Cerebellar nuclear complex (tissue), 1 donor: Measurements from ENCODE around the gene AVP.
"Not testable (repeated sequence)": the region's sequence is repeated elsewhere in the genome, so short reads cannot be mapped to it uniquely, and the experiment has no call there.

Source experiments
- DNase-seq, 2 experiments: peaks; one replicate each; lab custom pipeline; 2025; lab: John Stamatoyannopoulos, UW

The AVP gene

DNA sequence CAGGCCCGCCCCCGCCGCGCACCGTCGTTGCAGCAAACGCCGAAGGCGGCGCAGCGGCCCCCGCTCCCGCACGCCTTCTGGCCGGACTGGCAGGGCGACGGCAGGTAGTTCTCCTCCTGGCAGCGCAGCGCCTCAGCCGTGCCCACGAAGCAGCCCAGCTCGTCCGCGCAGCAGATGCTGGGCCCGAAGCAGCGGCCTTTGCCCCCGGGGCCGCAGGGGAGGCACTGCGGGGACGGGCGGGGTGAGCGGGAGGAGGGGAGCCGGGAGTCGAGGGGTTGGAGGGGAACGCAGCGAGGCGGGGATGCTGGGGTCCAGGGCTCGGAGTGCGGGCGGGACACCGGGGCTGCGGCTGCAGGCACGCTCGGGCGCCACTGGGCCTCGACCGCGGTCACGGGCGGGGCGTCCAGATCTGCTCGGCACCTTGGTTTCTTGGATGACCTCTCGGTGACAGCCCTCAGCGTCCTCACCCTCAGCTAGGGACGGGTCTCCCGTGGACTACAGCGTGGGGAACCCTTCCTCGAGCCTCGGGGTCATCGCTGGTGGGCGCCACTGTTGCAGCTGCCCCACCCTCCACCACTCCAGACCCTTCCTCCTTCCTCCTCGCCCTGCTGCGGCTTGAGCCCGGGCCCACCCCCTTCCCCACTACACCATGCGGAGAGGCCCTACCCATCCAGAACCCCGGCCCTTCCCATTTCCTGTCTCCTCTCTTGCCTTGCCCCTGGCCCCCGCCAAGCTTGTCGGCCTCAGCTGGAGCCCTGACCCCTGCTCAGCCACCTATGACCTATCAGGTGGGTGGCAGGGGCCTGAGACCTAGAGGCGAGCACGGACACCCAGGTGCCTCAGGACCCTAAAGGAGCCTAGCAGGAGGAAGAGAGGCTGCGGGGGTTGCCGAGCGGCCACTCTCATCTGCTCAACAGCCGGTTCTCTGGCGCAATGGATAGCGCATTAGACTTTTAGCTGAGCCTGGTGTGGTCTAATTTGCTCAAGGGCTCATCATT is 1.3 kb downstream of the AVP start:
- DNase-seq: no peak

DNA sequence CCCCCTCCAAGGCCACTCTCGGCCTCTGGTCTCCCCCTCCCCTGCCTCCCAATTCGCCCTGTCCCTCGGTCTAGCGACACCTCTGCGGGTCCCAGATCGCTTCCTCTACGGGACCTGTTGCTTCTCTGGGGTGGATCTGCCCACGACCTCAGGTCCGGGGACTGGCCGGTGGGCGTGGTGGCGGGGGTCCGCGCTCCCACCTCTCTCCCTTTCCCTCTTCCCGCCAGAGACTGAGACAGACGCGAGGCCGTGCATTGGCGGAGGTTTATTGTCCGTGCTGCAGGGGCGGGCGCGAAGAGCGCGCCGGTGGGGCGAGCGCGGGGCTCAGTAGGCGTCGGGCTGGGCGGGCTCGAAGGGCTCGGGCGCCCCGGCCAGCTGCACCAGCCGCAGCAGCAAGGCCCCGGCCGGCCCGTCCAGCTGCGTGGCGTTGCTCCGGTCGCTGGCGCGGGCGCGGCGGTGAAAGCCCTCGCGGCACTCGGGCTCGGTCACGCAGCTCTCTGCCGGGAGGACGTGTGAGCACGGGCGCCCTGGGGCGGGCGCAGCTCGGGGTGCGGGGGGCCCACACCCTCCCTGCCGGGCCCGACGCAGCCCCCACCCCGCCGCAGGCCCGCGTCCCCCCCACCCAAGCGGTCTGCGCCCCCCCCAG is 2.1 kb downstream of the AVP start:
- DNase-seq: no peak

DNA sequence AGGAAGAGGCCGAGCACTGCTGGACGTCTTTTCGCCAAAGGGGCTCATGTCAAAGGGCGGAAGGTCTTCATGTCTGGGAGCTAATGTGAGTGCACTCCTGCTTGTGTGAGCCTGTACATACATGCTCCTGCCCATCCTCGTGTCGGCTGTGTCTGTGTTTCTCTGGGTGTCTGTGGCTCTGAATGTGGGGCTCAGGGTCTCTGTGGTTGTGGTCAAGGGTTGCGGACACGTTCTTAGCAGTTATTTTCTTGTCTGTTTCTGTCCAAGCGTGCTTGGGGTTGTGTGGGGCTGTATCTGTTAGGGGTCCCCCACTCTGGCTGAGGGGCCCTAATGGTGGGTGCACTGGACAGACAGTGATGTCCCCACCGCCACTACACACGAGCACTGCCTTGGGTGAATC is 2.9 kb downstream of the AVP start:
- no peak for DNase-seq

DNA sequence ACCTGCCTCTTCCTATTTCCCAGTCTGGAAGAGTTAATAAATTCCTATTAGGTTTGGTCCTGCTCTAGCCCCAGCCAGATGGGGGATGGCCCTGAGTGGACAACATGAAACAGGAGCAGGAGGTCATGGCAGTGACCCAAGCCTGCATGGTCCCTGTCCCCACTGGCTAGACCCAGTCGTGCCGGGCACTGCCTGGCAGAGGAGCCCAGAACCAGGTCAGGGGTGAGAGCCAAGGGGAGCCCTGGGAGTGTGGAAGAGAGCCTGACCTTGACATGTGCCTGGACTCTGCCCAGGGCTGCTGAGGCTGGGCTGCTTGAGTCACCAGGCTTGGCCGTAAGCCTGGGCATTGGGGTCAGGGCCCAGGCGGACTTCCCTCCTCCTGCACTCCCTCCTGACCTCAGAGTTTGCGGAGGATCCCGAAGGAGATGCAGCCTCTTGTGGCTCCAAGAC is 3.6 kb downstream of the AVP start:
- no peak for DNase-seq

DNA sequence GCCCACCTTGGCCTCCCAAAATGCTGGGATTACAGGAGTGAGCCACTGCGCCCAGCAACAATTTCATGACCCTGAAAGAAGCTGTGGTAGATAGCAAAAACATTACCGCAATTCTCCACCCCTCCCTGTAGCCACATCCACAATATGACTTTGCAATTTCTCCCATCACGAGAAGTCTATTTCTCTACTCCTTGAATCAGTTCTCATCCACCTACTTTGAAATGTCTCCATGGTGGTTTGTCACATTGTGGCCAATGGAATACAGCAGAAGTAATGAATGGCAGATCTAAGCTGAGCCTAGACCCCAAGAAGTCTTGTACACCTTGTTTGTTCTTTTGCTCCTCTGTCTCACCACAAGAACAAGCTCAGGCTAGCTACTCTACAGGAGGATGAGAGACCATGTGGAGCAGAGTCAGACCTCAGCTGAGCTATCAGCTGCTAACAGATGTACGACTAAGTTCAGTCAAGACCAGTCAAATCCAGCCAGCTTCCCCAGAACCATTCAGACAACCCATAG is 6.8 kb downstream of the AVP start:
- no peak for DNase-seq

DNA sequence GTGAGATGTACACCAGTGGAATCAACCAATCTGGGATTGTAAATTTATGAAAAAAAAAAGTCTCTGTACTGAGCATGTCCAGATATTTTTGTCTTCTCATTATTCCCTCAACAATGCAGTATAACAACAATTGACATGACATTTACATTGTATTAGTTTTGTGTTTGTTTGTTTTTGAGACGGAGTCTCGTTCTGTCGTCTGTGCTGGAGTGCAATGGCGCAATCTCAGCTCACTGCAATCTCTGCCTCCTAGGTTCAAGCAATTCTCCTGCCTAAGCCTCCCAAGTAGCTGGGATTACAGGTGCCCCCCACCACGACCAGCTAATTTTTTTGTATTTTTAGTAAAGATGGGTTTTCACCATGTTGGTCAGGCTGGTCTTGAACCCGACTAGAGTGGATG is 9.2 kb downstream of the AVP start:
- DNase-seq: not testable (repeated sequence)

DNA sequence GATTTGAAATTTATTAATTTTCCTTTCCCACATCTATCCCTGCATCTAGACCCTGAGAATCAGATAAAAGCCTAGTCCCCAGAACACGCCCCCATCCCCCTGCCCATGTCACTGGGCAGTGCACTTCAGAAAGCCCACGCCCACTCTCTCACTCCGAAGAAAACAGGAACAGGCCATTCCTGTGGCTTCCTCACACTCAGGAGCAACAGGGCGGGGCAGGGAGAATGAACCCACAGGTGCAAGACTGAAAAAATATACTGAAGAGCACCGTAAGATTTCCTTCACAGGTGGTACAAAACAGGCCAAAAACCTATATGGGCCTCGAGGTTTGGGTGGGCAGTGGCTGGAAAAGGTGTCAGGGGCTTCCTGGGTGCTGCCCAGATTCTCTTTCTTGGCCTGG is 9.7 kb downstream of the AVP start:
- DNase-seq: no peak

DNA sequence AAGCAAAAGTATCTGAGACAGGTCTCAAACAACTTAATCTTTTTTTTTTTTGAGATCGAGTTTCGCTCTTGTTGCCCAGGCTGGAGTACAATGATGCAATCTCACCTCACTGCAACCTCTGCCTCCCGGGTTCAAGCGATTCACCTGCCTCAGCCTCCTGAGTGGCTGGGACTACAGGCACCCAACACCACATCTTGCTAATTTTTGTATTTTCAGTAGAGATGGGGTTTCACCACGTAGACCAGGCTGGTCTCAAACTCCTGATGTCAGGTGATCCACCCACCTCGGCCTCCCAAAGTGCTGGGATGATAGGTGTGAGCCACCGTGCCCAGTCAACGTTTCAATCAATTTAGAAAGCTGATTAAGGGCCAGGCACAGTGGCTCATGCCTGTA is 11.3 kb downstream of the AVP start:
- DNase-seq: not testable (repeated sequence)

DNA sequence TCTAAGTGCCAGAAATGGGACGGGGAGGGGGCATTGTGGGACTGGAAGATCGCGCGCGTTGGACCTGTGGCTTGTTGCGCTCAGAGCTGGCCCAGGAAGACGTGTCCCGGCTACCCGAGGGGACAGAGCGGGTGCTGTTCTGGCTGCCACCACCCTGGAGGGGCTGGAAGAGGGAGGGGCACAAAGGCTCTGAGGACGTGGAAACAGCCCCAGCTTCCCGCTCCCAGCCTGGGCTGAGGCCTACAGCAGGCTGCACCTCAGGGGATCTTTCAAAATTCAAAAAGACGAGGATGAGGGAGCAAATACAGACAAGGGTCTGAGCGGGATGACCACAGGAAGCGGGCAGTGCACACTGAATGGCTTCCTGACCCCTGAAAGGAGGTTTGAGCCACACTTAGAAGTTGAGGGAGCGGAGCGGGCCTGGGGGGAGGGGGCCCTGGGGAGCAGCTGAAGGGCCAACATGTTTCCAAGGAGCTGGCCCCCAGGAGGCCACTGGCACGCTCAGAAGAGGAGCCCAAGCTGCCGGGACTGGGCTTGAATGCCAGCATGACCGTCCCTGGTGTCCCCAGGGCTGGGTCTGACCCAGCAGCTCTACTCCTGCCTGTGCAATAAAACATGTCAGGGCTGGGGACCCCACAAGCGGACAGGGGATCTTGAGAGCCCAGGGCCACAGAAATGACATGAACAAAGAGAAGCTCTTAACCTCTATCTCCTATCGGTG is 11.8 kb downstream of the AVP start:
- no peak for DNase-seq

DNA sequence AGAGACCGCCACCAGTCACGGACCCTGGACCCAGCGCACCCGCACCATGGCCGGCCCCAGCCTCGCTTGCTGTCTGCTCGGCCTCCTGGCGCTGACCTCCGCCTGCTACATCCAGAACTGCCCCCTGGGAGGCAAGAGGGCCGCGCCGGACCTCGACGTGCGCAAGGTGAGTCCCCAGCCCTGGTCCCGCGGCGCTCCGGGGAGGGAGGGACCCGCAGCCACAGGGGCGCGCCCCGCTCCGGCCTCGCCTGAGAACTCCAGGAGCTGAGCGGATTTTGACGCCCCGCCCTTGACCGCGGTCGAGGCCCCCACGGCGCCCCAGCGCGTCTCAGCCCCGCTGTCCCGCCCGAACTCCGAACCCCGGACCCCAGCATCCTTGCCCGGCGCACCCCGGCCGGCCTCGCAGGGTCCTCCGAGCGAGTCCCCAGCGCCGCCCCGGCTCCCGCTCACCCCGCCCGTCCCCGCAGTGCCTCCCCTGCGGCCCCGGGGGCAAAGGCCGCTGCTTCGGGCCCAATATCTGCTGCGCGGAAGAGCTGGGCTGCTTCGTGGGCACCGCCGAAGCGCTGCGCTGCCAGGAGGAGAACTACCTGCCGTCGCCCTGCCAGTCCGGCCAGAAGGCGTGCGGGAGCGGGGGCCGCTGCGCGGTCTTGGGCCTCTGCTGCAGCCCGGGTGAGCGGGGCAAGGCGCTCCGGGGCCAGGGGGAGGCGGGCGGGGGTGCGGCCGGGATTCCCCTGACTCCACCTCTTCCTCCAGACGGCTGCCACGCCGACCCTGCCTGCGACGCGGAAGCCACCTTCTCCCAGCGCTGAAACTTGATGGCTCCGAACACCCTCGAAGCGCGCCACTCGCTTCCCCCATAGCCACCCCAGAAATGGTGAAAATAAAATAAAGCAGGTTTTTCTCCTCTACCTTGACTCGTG is 12.7 kb downstream of the AVP start, which contains the start of gene OXT:
Gene OXT, plus strand, starts transcription at position 11 of the 920 bp plus-strand sequence. Its CDS starts 36 bp downstream, at position 47.
- no peak for DNase-seq

DNA sequence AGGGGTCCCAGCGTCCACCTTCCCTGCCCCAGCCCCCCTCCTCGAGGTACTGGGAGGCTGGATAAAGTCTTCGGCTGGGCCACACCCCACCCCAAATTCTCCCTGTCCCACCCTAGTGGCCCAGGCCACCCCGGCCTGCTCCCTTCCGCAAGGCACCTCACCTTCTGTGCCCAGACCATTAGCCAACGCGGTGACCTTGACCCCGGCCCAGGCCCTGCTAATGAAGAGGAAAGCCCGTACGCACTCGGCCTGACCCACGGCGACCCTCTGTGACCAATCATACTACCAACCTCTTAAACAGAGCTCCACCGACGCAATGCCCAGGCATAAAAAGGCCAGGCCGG is 13.3 kb downstream of the AVP start:
- no peak for DNase-seq

DNA sequence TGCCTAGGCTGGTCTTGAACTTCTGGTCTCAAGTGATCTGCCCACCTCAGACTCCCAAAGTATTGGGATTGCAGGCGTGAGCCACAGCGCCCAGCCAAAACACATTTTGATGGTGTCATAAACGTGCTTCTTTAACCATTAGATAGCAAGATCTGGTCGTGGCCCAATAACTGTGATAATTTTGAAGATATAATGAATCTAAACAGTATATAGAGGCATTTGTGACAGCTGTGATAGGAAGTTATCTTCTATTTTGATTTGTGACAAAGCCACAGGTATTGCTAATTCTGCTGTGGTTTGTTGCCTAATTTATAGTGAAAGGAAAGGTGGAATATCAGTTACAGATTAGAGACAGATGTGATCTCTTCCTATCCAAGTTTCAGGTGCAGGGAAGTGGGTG is 13.8 kb downstream of the AVP start:
- no peak for DNase-seq

DNA sequence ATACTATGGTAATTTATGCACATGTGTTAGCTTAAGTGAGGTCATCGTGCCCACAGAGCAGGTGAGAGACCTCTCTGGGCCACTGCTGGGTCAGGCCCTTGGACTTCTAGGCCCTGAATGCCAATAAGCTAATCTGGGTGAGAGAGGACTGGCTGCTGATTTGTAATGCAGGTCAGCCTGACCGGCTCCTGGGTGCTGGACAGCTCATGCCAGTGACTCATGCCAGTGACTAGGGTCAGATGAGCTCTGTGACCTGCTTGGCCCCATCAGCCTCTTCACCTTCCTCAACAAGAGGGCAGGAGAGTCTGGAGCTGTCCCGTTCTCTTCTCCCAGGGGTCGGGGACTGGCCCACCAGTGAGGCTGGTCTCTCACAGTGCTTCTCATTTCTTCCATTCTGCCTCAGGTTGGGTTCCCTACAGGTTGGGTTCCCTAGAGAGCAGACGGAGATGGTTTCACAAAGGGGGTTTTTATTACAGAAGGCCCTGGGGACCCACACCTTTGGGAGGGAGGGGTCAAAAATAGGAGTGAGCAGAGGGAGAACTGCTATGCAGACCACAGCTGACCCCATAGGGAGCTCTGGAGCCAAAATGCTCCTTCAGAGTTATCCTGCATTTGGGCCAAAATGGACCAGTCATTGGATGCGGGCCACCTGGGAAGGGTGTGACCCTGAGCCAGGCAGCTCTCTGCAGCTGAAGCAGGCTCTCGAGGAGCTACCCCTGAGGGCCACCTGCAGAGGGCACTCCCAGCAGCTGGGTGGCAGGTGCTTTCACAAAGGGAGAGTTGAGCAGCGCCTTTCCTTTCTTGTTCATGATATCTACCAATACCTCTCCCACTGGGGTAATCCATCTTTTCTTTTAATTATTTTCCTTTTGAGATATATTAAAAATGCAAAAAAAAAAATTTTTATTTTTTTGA is 15.3 kb downstream of the AVP start:
- DNase-seq: no peak

DNA sequence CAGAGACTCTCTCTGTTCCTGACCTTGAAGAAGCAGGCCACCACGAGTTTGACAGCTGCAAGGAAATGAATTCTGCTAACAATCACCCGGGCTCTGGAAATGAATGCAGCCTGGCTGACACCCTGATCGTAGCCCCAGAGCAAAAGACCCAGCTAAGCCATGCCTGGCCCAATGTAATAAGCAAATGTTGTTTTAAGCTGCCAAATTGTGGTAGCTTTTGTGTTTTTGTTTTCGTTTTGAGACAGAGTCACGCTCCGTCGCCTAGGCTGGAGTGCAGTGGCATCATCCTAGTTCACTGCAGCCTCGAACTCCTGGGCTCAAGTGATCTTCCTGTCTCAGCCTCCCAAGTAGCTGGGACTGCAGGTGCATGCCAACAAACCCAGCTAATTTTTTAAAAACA is 16.4 kb downstream of the AVP start:
- no peak for DNase-seq

DNA sequence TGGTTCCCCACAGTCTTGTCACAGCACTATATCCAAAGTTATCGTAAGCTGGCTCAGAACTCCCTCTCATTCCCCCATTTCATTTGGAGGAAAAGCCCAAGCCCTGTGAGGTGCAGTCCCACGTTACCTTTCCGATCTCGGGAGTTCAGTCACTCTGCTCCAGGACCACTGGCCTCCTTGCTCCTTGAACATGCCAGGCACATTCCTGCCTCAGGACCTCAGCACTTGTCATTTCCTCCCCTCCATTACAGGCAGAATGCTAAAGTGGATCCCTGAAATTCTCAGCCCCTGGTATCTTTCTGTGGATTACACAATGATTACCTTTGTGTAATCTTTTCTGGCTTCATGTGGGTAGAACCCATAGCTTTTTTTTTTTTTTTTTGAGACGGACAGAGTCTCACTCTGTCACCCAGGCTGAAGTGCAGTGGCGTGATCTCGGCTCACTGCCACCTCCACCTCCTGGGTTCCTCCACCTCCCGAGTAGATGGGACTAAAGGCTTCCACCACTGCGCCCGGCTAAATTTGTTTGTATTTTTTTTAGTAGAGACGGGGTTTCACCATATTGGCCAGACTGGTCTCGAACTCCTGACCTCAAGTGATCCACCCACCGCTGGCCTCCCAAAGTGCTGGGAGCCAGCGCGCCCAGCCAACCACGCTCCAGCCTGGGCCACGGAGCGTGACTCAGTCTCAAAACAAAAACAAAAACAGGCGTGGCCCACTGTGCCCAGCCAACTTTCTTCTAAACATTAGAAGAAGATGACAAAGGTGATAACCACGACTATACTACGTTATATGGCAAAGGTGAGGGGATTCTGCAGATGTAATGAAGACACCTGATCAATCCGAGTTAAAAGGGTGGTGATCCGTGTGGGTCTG is 17.1 kb downstream of the AVP start:
- DNase-seq: no peak

DNA sequence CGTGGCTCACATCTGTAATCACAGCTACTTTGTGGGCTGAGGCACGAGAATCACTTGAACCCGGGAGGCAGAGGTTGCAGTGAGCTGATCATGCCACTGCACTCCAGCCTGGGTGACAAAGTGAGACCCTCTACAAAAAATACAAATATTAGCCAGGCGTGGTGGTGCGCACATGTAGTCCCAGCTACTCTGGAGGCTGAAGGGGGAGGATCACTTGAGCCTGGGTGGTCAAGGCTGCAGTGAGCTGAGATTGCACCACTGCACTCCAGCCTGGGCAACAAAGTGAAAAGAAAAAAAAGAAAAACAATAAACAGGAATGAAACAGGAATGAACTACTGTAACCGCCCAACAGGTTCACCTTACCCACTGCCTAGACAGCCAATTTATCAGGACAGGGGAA is 20.4 kb downstream of the AVP start:
- not testable (repeated sequence) for DNase-seq

DNA sequence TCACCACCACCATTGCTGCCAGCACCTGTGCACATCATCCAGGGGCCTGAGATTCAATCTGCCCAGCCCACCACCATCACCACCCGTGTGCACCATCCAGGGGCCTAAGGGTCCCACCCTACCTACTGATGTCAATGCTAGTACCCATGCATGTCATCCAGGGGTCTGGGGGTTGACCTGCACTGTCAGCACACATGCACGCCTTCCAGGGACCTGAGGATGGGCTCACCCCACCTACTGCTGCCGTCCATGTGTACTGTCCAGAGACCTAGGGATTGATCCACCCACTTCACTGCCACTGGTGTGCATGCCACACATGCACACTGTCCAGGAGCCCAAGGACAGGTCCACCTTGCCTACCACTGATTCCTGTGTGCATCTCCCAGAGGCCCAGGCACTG is 25.0 kb downstream of the AVP start:
- DNase-seq: no peak

DNA sequence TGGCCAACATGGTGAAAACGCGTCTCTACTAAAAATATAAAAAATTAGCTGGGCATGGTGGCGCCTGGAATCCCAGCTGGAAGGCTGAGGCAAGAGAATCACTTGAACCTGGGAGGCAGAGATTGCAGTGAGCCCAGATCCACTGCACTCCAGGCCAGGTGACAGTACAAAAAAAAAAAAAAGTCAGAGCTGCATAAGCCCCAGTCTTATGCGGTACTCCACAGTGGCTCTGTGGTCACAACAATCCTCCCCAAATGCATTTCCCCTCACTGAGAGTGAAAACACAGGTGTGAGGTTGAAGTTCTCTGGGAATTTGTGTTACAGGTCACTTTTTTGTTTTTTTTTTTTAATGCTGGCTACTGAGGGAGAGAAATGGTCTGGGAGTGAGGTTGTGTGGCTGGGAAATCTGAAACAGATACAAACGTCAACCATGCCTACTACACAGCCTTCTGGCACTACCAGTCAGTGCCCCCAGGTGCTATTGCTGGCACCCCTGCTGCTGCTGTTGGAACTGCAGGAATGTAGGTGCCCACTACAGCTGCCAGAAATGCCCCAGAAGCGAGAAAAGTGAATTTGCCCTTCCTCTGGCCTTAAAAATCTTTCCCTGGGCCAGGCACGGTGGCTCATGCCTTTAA is 33.0 kb downstream of the AVP start:
- DNase-seq: no peak
